Liver (tissue), 2 donors: ENCODE data around the gene SLC49A4.

ENCODE experiments used
- FOXA1 ChIP-seq: IDR thresholded peaks from 2 replicates; pipeline ENCODE4 v1.6.1; 2016; ENCODE audit warnings: antibody characterized with exemption
- TF ChIP-seq, protein P1 (sequence below): fragments of 150-350 bp; IDR thresholded peaks from 2 replicates; pipeline ENCODE4 v1.5.1; 2017; ENCODE audit warnings: improper control_type of control experiment, low read depth, low read length; ENCODE audit not compliant: missing input control
- donor health status: healthy.

- TF ChIP-seq, protein P1, sequence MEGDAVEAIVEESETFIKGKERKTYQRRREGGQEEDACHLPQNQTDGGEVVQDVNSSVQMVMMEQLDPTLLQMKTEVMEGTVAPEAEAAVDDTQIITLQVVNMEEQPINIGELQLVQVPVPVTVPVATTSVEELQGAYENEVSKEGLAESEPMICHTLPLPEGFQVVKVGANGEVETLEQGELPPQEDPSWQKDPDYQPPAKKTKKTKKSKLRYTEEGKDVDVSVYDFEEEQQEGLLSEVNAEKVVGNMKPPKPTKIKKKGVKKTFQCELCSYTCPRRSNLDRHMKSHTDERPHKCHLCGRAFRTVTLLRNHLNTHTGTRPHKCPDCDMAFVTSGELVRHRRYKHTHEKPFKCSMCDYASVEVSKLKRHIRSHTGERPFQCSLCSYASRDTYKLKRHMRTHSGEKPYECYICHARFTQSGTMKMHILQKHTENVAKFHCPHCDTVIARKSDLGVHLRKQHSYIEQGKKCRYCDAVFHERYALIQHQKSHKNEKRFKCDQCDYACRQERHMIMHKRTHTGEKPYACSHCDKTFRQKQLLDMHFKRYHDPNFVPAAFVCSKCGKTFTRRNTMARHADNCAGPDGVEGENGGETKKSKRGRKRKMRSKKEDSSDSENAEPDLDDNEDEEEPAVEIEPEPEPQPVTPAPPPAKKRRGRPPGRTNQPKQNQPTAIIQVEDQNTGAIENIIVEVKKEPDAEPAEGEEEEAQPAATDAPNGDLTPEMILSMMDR, result no peak
- TF ChIP-seq FOXA1, result no peak
These were observed 9.6 kb upstream of the SLC49A4 start for GRCh38 chr3:122785231-122785630.
